Body of pancreas (tissue), 4 donors: ENCODE measurements around the gene HERC3. TPM values are rescaled to one million over a fixed set of nuclear protein-coding genes. Genes with fewer than 3 reads are reported as not detected.

ENCODE experiments used
- ATAC-seq: fragments of 150-250 bp; one replicate; pipeline ENCODE4 v1.9.1; 2016
- DNase-seq, 4 donors: peaks; one replicate each; pipeline ENCODE4 v3.0.0-alpha.2; 2019
- H3K27ac ChIP-seq, 4 donors: fragments of 200-600 bp; sonication (generic); 1 replicate in 3 of 4; 2 replicates in 1 of 4; pipeline versions ENCODE4 v1.5.1 to v1.6.1; 2016 to 2019; ENCODE audit warnings: mild to moderate bottlenecking in 1 of 4, mixed read lengths in 1 of 4, moderate library complexity in 1 of 4
- H3K27me3 ChIP-seq, 2 donors: fragments of 200-600 bp; sonication (generic); one replicate each; pipeline ENCODE4 v1.6.0; 2016; ENCODE audit warnings: mild to moderate bottlenecking in 1 of 2
- H3K36me3 ChIP-seq, 2 donors: fragments of 200-600 bp; sonication (generic); replicated peaks in 1 of 2; 2 replicates each; pipeline ENCODE4 v1.5.1; 2016; ENCODE audit warnings: low read depth in 2 of 2; ENCODE audit not compliant: insufficient read depth in 1 of 2
- H3K4me1 ChIP-seq: fragments of 200-600 bp; sonication (generic); one replicate; pipeline ENCODE4 v1.6.0; 2016
- H3K4me3 ChIP-seq, 2 donors: fragments of 200-600 bp; sonication (generic); 1 replicate in 1 of 2; 2 replicates in 1 of 2; pipeline ENCODE4 v1.5.1; 2016 to 2019
- H3K9me3 ChIP-seq, 3 donors: fragments of 200-600 bp; sonication (generic); 1 replicate in 2 of 3; 2 replicates in 1 of 3; pipeline ENCODE4 v1.5.1; 2016
- CTCF ChIP-seq, 7 experiments: fragments of 450-650 bp in 4 of 7; fragments of 200-600 bp in 3 of 7; sonication (generic) in 3 of 7; IDR thresholded peaks; one replicate each; pipeline ENCODE4 v1.5.1; 2016 to 2019; ENCODE audit warnings: antibody characterized with exemption in 7 of 7
- POLR2A ChIP-seq, 3 donors: fragments of 450-650 bp; IDR thresholded peaks; one replicate each; pipeline ENCODE4 v1.6.1; 2016; ENCODE audit warnings: antibody characterized with exemption in 3 of 3, mild to moderate bottlenecking in 2 of 3
- WGBS, 2 donors: methylation state at CpG; one replicate each; pipeline ENCODE4 v1.1.5; 2017; 5-methylcytosine and 5-hydroxymethylcytosine counted together
- intact Hi-C: fragments of 100-400 bp; cut with DNase I; formaldehyde crosslinking; loops from one replicate; pipeline ENCODE4 v1.15.1; 2023
- total RNA-seq, 2 donors: library from RNA; depleted of rRNA; stranded (reverse); fragments of >200 nt; gene quantifications; one replicate each; pipeline ENCODE4 v1.1.0, GENCODE V29; 2016

Gene HERC3
- total RNA-seq, 2 donors from 2014 or later = 10.9 to 19.5 TPM

- Histone ChIP-seq H3K27me3 (no peaks in the 10 kb centered on the region), H3K27ac (no peak overlapping the region), H3K4me1 (no peaks in the 10 kb centered on the region), H3K4me3 (no peak overlapping the region), H3K36me3 (no peaks in the 10 kb centered on the region), H3K9me3 (no peaks in the 10 kb centered on the region)
- 88% methylated on average over 3 of the region's 3 CpGs for WGBS, 2 donors
- DNase-seq (no peak), ATAC-seq (no peak)
- no peak for TF ChIP-seq CTCF (IDR thresholded peaks at IDR 0.05)
- TF ChIP-seq POLR2A (IDR thresholded peaks at IDR 0.05) = no peak
- intact Hi-C loops = no loop called here
Observed at GRCh38 chr4:88583631-88584470, 8.4 kb upstream of the HERC3 start.

- WGBS, 2 donors = 88 to 96% methylated on average over 2 of the region's 2 CpGs
- H3K27me3 ChIP-seq = no peaks in the 10 kb centered on the region
- H3K4me3 ChIP-seq = no peak overlapping the region
- intact Hi-C loops = no loop called here
- no peak for TF ChIP-seq CTCF (IDR thresholded peaks at IDR 0.05)
- TF ChIP-seq POLR2A (IDR thresholded peaks at IDR 0.05) = no peak
- no peak overlapping the region for H3K27ac ChIP-seq
- ATAC-seq (no peak), DNase-seq (no peak)
- H3K4me1 ChIP-seq = no peaks in the 10 kb centered on the region
- H3K9me3 ChIP-seq = no peaks in the 10 kb centered on the region
- no peaks in the 10 kb centered on the region for H3K36me3 ChIP-seq
Observed at GRCh38 chr4:88584471-88584900, 7.8 kb upstream of the HERC3 start.

GRCh38 chr4:88585917-88586316 is 6.4 kb upstream of the HERC3 start:
- DNase-seq (no peak), ATAC-seq (no peak)
- Histone ChIP-seq H3K4me3 (no peak overlapping the region), H3K9me3 (no peaks in the 10 kb centered on the region), H3K36me3 (no peaks in the 10 kb centered on the region), H3K27ac (no peak overlapping the region), H3K4me1 (peaks cover under 1% of the 10 kb centered on the region), H3K27me3 (no peaks in the 10 kb centered on the region)
- intact Hi-C loops = no loop called here
- WGBS, 2 donors = 87 to 92% methylated on average over 3 of the region's 3 CpGs
- TF ChIP-seq POLR2A (IDR thresholded peaks at IDR 0.05) = no peak

GRCh38 chr4:88587306-88587705 is 5.0 kb upstream of the HERC3 start:
- no peaks in the 10 kb centered on the region for H3K27me3 ChIP-seq
- H3K4me3 ChIP-seq = no peak overlapping the region
- H3K27ac ChIP-seq = no peak overlapping the region
- no peak for TF ChIP-seq POLR2A (IDR thresholded peaks at IDR 0.05)
- TF ChIP-seq CTCF (IDR thresholded peaks at IDR 0.05) = no peak
- intact Hi-C loops = no loop called here
- H3K36me3 ChIP-seq = no peaks in the 10 kb centered on the region
- peaks cover 6% of the 10 kb centered on the region for H3K4me1 ChIP-seq
- DNase-seq = no peak
- ATAC-seq = no peak
- H3K9me3 ChIP-seq = no peaks in the 10 kb centered on the region
- WGBS, 2 donors = 90 to 94% methylated on average over 1 of the region's 1 CpG

- peak; percentile 85 for ATAC-seq
Observed at GRCh38 chr4:88592600-88593448, 544 bp downstream of the HERC3 start.

More at GRCh38 chr4:88592600-88593448, 544 bp downstream of the HERC3 start:
- 0 to 1% methylated on average over 56 to 81 of the region's 89 CpGs for WGBS, 2 donors
- Histone ChIP-seq H3K4me1 (peaks cover 21% of the 10 kb centered on the region), H3K27me3 (no peaks in the 10 kb centered on the region), H3K27ac (peak overlapping the region; percentile 92 to 98 (median 94)), H3K9me3 (no peaks in the 10 kb centered on the region), H3K4me3 (peak overlapping the region; percentile 94 to 96), H3K36me3 (no peaks in the 10 kb centered on the region)
- intact Hi-C loops = no loop called here
- peak; percentile 78 to 87 (median 82) for DNase-seq
- TF ChIP-seq POLR2A (IDR thresholded peaks at IDR 0.05) (peak; percentile 47 to 69 (median 63)), CTCF (IDR thresholded peaks at IDR 0.05) (no peak)
